Activated T-cell treated with anti-CD3 and anti-CD28 coated beads, Interleukin-2, amount 50 U/mL, for 24 hours (primary cell): ENCODE data around the gene TNFRSF9.

Experiments
- DNase-seq: peaks from one replicate; pipeline ENCODE4 v3.0.0-alpha.2; 2020
- H3K27ac Mint-ChIP-seq: 2 replicates; pipeline ENCODE4 v1.8.0; 2020; ENCODE audit warnings: mild to moderate bottlenecking, mixed read lengths
- H3K27me3 Mint-ChIP-seq: 2 replicates; pipeline ENCODE4 v1.8.0; 2020; ENCODE audit warnings: mixed read lengths
- H3K36me3 Mint-ChIP-seq: 2 replicates; pipeline ENCODE4 v1.8.0; 2020; ENCODE audit warnings: low read depth, mixed read lengths
- H3K4me1 Mint-ChIP-seq: 2 replicates; pipeline ENCODE4 v1.8.0; 2020; ENCODE audit warnings: low read depth, mixed read lengths
- H3K4me3 Mint-ChIP-seq: 2 replicates; pipeline ENCODE4 v1.8.0; 2020; ENCODE audit warnings: mild to moderate bottlenecking, moderate library complexity, mixed read lengths
- H3K9me3 Mint-ChIP-seq: 2 replicates; pipeline ENCODE4 v1.8.0; 2020; ENCODE audit warnings: mixed read lengths

Gene TNFRSF9

GRCh38 chr1:7916501-7916830 is 24.2 kb downstream of the TNFRSF9 start:
- Mint-ChIP-seq H3K4me3 (peak overlapping the region; percentile 25), H3K27ac (peak overlapping the region; percentile 93), H3K9me3 (no peaks in the 10 kb centered on the region), H3K4me1 (peaks cover 66% of the 10 kb centered on the region), H3K27me3 (no peaks in the 10 kb centered on the region), H3K36me3 (peaks cover 32% of the 10 kb centered on the region)
- DNase-seq, result no peak

DNA sequence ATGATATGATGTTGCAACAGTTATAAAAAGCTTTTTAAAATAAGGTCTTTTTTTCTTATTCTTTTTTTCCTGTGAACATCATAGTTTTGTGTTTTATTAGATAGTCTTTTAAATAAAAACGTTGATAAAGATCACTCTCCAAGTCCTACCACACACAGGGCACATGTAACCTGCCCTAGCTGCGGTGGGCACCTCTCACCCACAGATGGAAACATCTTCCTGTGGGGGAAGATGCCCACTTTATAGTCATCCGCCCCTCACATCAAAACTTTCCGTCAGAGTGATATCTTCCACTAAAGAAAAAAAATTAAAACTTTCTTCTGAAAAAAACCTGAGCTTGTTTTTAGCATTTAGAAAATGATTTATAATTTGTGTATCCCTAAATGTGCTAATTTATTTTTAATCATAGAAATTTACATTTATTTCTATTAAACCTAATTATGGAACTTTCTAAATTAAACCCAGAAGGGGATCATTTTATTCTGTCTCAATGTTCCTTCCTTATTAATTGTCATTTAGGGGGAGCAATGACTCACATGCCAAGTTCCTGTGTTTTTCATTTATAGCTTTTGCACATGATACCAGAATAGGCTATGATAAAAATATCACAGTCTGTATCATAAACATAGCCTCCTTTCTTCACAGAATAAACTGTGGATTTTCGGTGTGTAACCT is 24.7 kb downstream of the TNFRSF9 start:
- Mint-ChIP-seq H3K4me3 (peak overlapping the region; percentile 52), H3K27me3 (no peaks in the 10 kb centered on the region), H3K9me3 (no peaks in the 10 kb centered on the region), H3K27ac (peak overlapping the region; percentile 94), H3K4me1 (peaks cover 65% of the 10 kb centered on the region), H3K36me3 (peaks cover 32% of the 10 kb centered on the region)
- DNase-seq, result peak; percentile 47

DNA sequence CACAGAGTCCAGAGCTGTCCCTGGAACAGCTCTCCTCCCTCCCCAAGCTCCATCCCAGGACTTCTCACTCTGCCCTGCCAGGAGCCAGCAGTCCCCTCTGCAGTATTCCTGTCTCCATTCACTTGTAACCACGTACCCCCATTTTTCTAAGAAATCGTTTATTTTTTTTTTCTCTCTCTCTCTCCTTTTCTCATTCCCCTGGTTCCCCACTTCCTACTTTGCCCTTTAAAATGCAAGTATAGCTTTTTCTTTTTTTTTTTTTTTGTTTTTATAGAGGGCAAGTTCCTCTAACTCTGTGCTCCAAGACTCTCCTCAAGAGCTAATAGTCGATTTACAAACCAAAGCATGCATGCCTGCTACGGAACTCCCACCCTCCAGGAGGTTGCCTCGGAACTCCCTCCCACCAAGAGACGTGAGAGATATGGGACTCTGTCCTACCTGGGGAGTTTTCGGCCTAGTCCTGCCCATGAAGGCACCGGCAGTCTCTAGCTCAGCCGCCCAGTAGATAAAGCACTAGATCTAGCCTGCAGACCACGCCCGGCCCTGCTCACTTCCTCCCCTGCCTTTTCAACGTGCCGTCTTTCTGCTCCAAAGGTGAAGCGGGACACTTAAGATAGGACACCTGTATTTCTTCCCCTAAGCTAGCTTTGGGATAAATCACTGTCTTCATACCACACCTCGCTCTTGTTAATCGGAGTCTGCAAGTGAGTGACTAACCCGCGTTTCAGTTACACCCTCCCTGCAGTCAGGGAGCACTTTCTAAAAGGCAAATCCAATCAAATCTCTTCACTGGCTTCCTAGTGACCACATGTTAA is 27.7 kb downstream of the TNFRSF9 start:
- DNase-seq, result no peak
- H3K4me1 Mint-ChIP-seq, result peaks cover 43% of the 10 kb centered on the region
- peaks cover 11% of the 10 kb centered on the region for H3K36me3 Mint-ChIP-seq
- H3K27me3 Mint-ChIP-seq, result no peaks in the 10 kb centered on the region
- H3K9me3 Mint-ChIP-seq, result no peaks in the 10 kb centered on the region
- peak overlapping the region; percentile 5 for H3K4me3 Mint-ChIP-seq
- H3K27ac Mint-ChIP-seq, result peak overlapping the region; percentile 66

DNA sequence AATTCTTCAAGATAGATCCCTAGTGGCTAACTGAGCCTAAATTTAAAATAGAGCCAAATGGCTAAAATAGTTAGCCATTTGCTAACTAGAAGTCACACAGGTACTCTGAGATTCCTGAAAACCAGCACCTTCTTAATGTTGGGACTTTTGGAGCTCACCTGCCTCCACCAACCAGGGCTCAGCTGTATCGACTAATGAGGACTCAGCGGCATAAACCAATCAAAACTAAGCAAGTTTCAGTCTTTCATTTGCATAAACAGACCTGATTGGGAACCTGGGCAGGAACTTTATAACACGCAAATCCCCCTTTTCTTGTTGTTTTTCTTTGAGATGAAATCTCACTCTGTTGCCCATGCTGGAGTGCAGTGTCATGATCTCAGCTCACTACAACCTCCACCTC is 28.5 kb downstream of the TNFRSF9 start:
- Mint-ChIP-seq H3K27ac (no peak overlapping the region), H3K36me3 (peaks cover 6% of the 10 kb centered on the region), H3K4me1 (peaks cover 38% of the 10 kb centered on the region), H3K27me3 (no peaks in the 10 kb centered on the region), H3K4me3 (no peak overlapping the region), H3K9me3 (no peaks in the 10 kb centered on the region)
- DNase-seq, result no peak

DNA sequence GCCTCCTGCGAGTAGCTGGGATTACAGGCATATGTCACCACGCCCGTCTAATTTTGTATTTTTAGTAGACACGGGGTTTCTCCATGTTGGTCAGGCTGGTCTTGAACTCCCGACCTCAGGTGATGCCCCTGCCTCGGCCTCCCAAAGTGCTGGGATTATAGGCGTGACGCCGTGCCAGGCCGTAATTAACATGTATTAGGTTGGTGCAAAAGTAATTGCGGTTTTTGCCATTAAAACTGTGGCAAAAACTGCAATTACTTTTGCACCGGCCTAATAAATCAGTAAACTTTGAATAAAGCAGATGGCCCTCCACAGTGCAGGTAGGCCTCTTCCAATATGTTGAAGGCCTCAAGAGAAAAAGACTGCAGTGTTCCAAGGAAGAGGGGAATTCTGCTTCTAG is 35.4 kb downstream of the TNFRSF9 start:
- H3K27ac Mint-ChIP-seq, result no peak overlapping the region

DNA sequence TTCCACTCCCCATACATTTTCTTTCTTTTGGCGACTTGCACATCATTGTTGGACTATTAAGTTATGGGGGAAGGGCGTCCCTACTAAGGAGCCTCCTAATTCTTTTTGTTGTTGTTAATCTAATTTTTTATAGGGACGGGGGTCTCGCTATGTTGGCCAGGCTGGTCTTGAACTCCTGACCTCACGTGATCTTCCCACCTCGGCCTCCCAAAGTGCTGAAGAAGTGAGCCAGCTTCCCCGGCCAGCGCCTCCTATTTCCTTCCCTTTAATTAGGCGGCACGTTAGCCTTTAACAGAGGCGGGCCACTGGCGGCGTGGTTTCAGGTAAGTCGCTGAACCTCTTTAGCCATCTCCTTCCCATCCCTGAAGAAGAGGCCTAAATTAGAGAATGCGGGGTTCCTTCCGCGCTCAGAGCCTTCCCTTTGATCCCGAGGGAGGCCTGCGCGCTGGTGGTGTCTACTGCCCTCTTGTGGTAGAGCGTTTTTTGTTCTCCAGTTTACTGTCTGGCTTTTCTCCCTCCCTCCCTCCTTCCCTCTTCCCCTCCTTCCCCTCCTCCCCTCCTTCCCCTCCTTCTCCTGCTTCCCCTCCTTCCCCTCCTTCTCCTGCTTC is 38.1 kb downstream of the TNFRSF9 start:
- peak overlapping the region; percentile 33 for H3K27ac Mint-ChIP-seq
- H3K4me1 Mint-ChIP-seq, result peaks cover 13% of the 10 kb centered on the region
- no peaks in the 10 kb centered on the region for H3K9me3 Mint-ChIP-seq
- H3K27me3 Mint-ChIP-seq, result no peaks in the 10 kb centered on the region
- no peaks in the 10 kb centered on the region for H3K36me3 Mint-ChIP-seq
- H3K4me3 Mint-ChIP-seq, result peak overlapping the region; percentile 41
- DNase-seq, result peak; percentile 73

More for the DNA sequence above, 35.4 kb downstream of the TNFRSF9 start:
- no peak for DNase-seq
- no peak overlapping the region for H3K4me3 Mint-ChIP-seq
- no peaks in the 10 kb centered on the region for H3K9me3 Mint-ChIP-seq
- no peaks in the 10 kb centered on the region for H3K36me3 Mint-ChIP-seq
- H3K27me3 Mint-ChIP-seq, result no peaks in the 10 kb centered on the region
- peaks cover 5% of the 10 kb centered on the region for H3K4me1 Mint-ChIP-seq

DNA sequence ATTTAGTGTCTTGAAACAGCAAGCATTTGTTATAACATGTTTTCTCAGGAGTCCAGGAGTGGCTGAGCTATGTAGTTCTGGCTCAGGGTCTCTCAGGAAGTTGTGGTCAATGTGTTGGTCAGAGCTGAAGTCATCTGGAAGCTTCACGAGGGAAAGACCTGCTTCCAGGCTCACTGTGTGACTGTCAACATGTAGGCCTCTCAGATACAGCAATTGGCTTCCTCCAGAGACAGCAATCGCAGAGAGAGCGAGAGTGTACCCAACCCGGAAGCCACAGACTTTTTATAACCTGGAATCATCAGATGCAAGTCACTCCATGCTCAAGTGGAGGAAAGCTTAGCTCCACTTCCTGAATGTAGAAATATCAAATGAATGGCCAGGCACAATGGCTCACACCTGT is 40.9 kb downstream of the TNFRSF9 start:
- no peak for DNase-seq
- H3K36me3 Mint-ChIP-seq, result no peaks in the 10 kb centered on the region
- no peaks in the 10 kb centered on the region for H3K9me3 Mint-ChIP-seq
- no peak overlapping the region for H3K4me3 Mint-ChIP-seq
- H3K4me1 Mint-ChIP-seq, result peaks cover 15% of the 10 kb centered on the region
- no peaks in the 10 kb centered on the region for H3K27me3 Mint-ChIP-seq
- peak overlapping the region; percentile 33 for H3K27ac Mint-ChIP-seq

DNA sequence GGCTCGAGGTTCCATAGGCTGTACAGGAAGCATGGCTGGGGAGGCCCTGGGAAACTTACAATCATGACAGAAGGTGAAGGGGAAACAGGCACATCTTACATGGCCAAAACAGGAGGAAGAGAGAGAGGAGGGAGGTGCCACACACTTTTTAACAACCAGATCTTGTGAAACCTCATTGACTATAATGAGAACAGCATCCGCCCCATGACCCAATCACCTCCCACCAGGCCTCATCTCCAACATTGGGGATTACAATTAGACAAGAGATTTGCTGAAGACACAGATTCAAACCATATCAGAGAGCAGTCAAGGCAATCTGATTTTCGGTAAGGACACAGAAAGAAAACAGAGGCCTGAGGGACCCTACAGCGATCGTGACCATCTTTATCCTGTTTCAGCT is 41.7 kb downstream of the TNFRSF9 start:
- DNase-seq, result no peak
- no peaks in the 10 kb centered on the region for H3K27me3 Mint-ChIP-seq
- no peak overlapping the region for H3K4me3 Mint-ChIP-seq
- no peak overlapping the region for H3K27ac Mint-ChIP-seq
- H3K36me3 Mint-ChIP-seq, result no peaks in the 10 kb centered on the region
- H3K4me1 Mint-ChIP-seq, result peaks cover 15% of the 10 kb centered on the region
- H3K9me3 Mint-ChIP-seq, result no peaks in the 10 kb centered on the region

DNA sequence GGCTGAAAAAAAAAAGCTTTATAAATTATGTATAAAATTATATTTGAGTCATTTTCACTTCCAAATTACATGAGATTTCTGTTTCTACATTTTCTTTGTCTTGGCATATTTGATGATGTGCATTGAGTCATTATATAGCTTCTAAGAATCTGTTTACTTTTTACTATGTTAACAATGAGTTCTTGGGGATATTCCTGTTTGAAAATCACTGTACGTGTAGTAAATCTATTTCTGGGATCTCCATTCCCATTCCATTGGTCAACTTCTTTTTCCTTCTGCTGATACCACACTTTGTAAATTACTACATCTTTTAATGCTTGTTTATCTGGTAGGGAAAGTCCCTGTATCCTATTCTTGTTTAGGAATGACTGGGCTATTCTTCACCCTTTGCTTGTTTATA is 43.6 kb downstream of the TNFRSF9 start:
- H3K4me1 Mint-ChIP-seq, result peaks cover 10% of the 10 kb centered on the region
- no peak overlapping the region for H3K27ac Mint-ChIP-seq
- no peak for DNase-seq
- H3K4me3 Mint-ChIP-seq, result no peak overlapping the region
- no peaks in the 10 kb centered on the region for H3K9me3 Mint-ChIP-seq
- no peaks in the 10 kb centered on the region for H3K36me3 Mint-ChIP-seq
- no peaks in the 10 kb centered on the region for H3K27me3 Mint-ChIP-seq

DNA sequence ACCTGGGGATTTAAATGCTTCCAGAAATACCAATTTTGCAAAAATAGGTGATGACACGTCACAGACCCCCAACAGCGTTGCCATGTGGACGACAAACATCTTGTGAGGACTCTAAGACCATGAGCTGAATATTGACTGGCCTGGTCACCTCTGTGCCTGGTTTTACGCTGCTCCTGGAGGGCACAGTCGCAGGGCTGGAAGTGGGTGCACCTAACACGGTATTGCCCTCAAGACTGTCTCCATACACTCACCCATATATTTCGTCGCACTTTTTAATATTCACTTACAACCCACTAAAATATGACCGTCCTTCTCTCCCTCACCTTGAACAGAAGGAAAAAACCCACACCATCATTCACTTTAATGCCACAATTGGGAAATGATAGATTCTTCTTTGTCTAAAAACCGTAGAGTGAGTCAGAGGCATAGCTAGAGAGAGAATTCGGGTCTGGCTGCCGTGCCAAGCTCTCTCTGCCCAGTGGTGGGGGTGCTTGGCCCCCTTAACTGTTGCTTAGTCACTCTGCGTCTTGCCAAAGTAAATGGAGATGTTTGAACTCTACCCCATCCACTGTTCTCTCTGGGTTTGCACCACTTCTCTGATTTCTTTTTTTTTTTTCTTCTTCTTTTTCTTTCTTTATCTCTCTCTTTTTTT is 47.0 kb downstream of the TNFRSF9 start:
- no peak for DNase-seq
- peaks cover 3% of the 10 kb centered on the region for H3K27me3 Mint-ChIP-seq
- H3K36me3 Mint-ChIP-seq, result no peaks in the 10 kb centered on the region
- H3K4me1 Mint-ChIP-seq, result peaks cover 2% of the 10 kb centered on the region
- H3K9me3 Mint-ChIP-seq, result no peaks in the 10 kb centered on the region
- no peak overlapping the region for H3K27ac Mint-ChIP-seq
- H3K4me3 Mint-ChIP-seq, result no peak overlapping the region

DNA sequence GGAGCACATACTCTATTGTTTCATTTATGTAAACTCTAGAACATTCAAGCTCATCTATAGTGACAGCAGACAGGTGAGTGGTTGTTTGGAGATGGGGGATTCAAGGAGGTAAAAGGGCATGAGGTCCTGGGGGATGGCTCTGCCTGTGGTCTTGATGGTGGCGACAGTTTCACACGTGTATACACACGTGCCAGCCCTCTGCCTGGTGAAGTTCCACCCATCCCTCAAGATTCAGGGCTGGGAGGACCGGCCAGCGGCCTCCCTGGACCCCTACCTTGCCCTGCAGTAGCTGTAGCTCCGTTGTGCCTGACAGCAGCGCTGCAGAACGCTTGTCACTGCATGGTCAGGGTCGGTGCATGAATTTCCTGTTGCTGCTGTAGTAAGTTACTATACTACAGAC is 48.8 kb downstream of the TNFRSF9 start:
- DNase-seq, result no peak
- Mint-ChIP-seq H3K4me1 (peaks cover 2% of the 10 kb centered on the region), H3K4me3 (no peak overlapping the region), H3K27me3 (peaks cover 17% of the 10 kb centered on the region), H3K36me3 (no peaks in the 10 kb centered on the region), H3K9me3 (no peaks in the 10 kb centered on the region), H3K27ac (no peak overlapping the region)

DNA sequence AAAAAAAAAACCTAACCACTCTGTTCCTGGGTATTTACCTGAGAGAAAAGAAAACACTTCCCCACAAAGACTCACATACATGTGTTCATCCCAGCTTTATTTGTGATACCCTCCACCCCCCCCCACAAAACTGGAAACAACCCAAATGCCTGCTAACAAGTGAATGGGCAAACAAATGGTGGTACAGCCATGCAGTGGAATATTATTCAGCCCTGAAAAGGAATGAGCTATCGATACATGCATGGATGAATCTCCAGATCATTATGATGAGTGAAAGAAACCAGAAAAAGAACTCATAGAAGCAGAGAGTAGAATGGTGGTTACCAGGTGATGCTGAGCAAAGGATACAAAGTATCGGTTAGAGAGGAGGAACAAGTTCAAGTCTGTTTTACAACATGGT is 49.8 kb downstream of the TNFRSF9 start:
- H3K27ac Mint-ChIP-seq, result no peak overlapping the region
- no peaks in the 10 kb centered on the region for H3K9me3 Mint-ChIP-seq
- no peaks in the 10 kb centered on the region for H3K36me3 Mint-ChIP-seq
- H3K4me1 Mint-ChIP-seq, result peaks cover 2% of the 10 kb centered on the region
- DNase-seq, result no peak
- no peak overlapping the region for H3K4me3 Mint-ChIP-seq
- peaks cover 25% of the 10 kb centered on the region for H3K27me3 Mint-ChIP-seq

DNA sequence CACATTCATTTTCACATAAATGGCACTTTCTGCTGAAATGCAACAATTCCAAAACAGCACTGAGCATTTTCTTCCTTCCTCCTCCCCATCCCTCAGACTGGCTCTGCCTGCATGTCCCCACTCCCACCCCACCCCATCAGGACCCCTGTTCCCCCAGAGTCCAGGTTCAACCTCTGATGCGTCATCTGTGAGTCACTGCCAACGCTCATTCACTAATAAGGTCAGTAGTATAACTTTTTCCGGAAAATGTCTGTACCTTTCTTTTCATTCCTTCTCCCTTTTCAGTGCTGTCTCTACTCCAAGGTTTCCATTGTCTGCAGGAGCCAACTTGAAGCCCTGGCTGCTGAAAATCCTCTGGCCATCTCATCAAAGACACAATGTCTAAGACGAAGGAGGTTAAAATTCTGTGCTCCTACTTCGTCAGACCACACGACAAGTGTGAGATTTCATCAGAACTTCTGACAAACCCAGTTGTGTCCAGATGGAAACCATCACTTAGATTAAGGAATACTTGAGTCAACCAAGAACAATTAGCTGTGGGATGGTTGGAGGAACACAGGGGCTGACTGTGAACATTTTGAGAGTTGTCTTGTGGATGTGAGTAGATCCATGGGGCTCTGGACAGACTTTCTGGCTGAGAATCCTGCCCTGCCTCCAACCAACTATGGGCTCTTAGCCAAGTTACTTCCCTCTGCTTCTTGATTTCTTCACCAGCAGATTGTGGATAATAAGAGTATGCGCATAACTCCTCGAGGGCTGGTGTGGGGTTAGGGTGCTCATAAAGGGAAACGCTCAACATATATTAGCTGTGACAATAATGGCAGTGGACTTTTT is 52.2 kb downstream of the TNFRSF9 start:
- peaks cover 2% of the 10 kb centered on the region for H3K4me1 Mint-ChIP-seq
- H3K9me3 Mint-ChIP-seq, result no peaks in the 10 kb centered on the region
- no peak for DNase-seq
- H3K27ac Mint-ChIP-seq, result no peak overlapping the region
- peaks cover 40% of the 10 kb centered on the region for H3K27me3 Mint-ChIP-seq
- H3K4me3 Mint-ChIP-seq, result no peak overlapping the region
- no peaks in the 10 kb centered on the region for H3K36me3 Mint-ChIP-seq

- Mint-ChIP-seq H3K27me3 (peaks cover 40% of the 10 kb centered on the region), H3K4me3 (no peak overlapping the region), H3K4me1 (peaks cover 2% of the 10 kb centered on the region), H3K36me3 (no peaks in the 10 kb centered on the region), H3K9me3 (no peaks in the 10 kb centered on the region), H3K27ac (no peak overlapping the region)
- DNase-seq, result no peak
These were observed 54.3 kb downstream of the TNFRSF9 start for GRCh38 chr1:7886405-7886745.
